NCI-H1092 (cell line): ENCODE measurements around the gene AHNAK.
A peak's percentile ranks its signal among the peaks of the same experiment; 100 is the strongest.
"Not testable (repeated sequence)": the region's sequence is repeated elsewhere in the genome, so short reads cannot be mapped to it uniquely, and the experiment has no call there.

Experiments used
- DNase-seq: peaks from one replicate; lab custom pipeline; 2025; lab: John Stamatoyannopoulos, UW

Gene AHNAK

GRCh38 chr11:62546244-62546928, at the start of gene AHNAK:
Gene AHNAK, minus strand, starts transcription at chr11:62546806. Its CDS starts 10,708 bp downstream, at chr11:62536098.
- no peak for DNase-seq

- DNase-seq = no peak
Observed at GRCh38 chr11:62595124-62595523, 48.5 kb upstream of the AHNAK start.

GRCh38 chr11:62593434-62594044, 46.9 kb upstream of the AHNAK start:
- DNase-seq = peak; percentile 37

- DNase-seq = no peak
Observed at GRCh38 chr11:62592989-62593421, 46.4 kb upstream of the AHNAK start.

- no peak for DNase-seq
Observed at GRCh38 chr11:62592146-62592815, 45.7 kb upstream of the AHNAK start.

- DNase-seq = peak; percentile 100
Observed at GRCh38 chr11:62591448-62592145, 45.0 kb upstream of the AHNAK start, which contains the start of gene TUT1. Gene TUT1, minus strand, starts transcription at chr11:62591523. Its CDS starts 38 bp downstream, at chr11:62591485.

GRCh38 chr11:62588966-62589637, 42.5 kb upstream of the AHNAK start:
- DNase-seq = no peak

- not testable (repeated sequence) for DNase-seq
Observed at GRCh38 chr11:62585356-62585755, 38.8 kb upstream of the AHNAK start.

- DNase-seq = not testable (repeated sequence)
Observed at GRCh38 chr11:62581735-62582134, 35.1 kb upstream of the AHNAK start.

GRCh38 chr11:62580959-62581715, 34.5 kb upstream of the AHNAK start:
- no peak for DNase-seq

GRCh38 chr11:62579252-62579651, 32.6 kb upstream of the AHNAK start:
- no peak for DNase-seq

- no peak for DNase-seq
Observed at GRCh38 chr11:62578541-62578940, 31.9 kb upstream of the AHNAK start.

- DNase-seq = no peak
Observed at GRCh38 chr11:62577046-62577714, 30.6 kb upstream of the AHNAK start.

- DNase-seq = no peak
Observed at GRCh38 chr11:62575837-62576236, 29.2 kb upstream of the AHNAK start.

- no peak for DNase-seq
Observed at GRCh38 chr11:62575156-62575555, 28.6 kb upstream of the AHNAK start.

- peak; percentile 23 for DNase-seq
Observed at GRCh38 chr11:62574363-62575071, 27.9 kb upstream of the AHNAK start.

GRCh38 chr11:62573592-62574362, 27.2 kb upstream of the AHNAK start, which contains the start of gene EEF1G:
Gene EEF1G, minus strand, starts transcription at chr11:62573891. Its CDS starts 49 bp downstream, at chr11:62573842.
- peak; percentile 100 for DNase-seq

GRCh38 chr11:62573006-62573591, 26.5 kb upstream of the AHNAK start:
- no peak for DNase-seq

- DNase-seq = no peak
Observed at GRCh38 chr11:62572431-62572830, 25.8 kb upstream of the AHNAK start.
